Measurements from ENCODE around the gene NEUROD2.
"Not testable (repeated sequence)": the region's sequence is repeated elsewhere in the genome, so short reads cannot be mapped to it uniquely, and the experiment has no call there.

NEUROD2 gene

GRCh38 chr17:39601758-39602532 is 5.8 kb downstream of the NEUROD2 start:
- no peak for DNase-seq

- no peak for DNase-seq
These were observed 6.6 kb downstream of the NEUROD2 start for GRCh38 chr17:39600997-39601597.

GRCh38 chr17:39600288-39600996 is 7.3 kb downstream of the NEUROD2 start:
- DNase-seq = no peak

DNA sequence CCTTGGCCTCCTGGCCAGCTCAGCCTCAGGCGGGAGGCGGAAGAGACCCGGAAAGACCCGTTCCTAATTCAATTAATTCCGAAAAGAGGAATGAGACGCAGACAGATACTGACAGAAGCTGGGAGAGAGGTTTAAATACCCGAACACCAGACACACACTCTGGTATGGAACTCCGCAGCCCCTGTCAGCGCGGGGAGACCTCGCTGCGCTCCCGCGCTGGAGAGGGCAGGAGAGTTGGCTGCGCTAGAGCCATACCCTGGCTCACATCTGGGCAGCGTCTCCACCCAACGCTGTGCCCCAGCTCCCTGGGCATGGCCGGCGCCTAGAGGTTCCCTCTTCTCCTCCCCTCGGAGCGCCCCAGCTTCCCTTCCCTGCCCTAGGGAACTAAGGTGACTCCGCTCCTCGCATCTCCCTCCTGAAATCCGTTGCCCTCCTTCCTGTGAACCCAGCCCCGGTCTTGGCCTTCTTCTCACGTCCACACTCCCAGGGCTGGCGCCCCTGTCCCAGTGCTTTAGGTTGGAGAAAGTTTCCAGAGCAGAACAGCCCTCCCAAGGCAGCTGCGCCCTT is 8.0 kb downstream of the NEUROD2 start:
- DNase-seq = no peak

DNA sequence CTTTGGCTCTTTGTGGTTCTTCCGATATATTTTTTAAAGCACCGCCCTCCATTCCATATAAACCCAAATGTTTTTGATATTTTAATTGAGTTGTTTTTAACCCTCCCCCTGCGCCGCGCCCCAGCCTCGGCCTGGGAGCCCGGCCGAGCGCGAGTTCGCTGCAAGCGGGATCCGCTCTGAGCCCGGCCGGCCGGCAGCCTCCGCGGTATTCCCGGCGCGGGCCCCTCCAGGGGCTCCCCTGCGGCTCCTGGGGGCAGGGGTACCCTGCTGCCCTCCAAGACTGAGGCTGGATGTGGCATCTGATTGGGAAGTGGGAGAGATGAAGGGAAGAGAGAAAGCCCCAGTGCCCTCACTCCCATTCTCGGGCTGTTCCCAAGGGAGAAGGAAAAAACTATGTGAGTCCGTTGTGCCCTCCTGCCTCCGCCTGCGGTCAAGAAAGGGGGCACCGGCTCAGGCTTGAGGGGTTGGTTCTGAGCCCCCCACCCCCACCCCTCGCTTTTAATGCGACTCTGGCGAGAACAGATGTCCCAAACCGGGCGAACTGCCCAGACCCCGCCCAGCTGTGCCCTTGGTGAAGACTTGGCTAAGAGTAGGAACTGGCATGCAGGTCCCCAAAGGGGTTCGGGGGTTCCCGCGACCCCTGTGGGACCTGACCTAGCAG is 8.6 kb downstream of the NEUROD2 start:
- DNase-seq = no peak

- DNase-seq = no peak
These were observed 9.1 kb downstream of the NEUROD2 start for GRCh38 chr17:39598630-39599003.

DNA sequence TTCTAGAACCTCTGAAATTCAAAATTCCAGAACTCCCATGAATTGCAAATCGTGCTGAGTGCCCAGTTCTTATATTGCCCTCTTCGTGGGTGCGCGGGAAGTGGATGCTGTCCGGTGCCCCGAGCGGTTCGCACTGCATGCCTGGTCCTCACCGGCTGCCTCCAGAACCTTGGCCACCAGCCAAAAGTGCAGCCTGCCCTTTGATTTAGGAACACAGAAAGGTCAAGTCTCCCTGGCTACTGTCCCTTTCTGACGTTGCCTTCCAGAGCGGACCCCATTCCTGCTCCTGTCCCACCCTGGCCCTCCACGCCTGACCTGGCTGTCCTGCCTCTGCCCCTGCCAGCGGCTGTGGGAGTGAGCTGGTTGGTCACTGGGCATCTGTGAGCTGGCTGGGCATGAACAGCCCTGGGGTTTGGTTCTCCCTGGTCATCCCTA is 9.7 kb downstream of the NEUROD2 start:
- DNase-seq = no peak

- DNase-seq = no peak
These were observed 10.2 kb downstream of the NEUROD2 start for GRCh38 chr17:39597372-39598046.

- no peak for DNase-seq
These were observed 11.0 kb downstream of the NEUROD2 start for GRCh38 chr17:39596543-39597267.

- DNase-seq = no peak
These were observed 11.7 kb downstream of the NEUROD2 start for GRCh38 chr17:39595928-39596510.

GRCh38 chr17:39595294-39595693 is 12.4 kb downstream of the NEUROD2 start:
- no peak for DNase-seq

DNA sequence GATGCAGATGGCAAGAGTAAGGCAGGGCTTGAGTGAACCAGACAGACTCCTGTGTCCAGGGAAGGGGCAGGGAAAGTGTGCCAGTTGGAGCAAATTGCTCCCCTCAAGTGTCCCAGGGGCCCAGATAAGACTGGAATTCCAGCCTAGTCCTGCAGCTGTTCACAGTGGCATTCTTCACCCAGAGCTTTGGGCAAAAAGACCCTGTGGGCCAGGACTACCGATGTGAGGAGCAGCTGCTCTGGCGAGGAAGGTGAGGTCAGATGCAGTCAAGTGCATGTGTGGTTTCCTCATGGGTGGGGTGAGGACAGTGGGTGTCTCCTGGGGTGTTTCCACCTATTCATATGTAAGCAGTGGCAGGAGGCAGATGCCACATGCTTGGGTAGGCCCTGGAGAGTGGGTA is 14.3 kb downstream of the NEUROD2 start:
- no peak for DNase-seq

GRCh38 chr17:39591958-39592954 is 15.5 kb downstream of the NEUROD2 start:
- peak in 1 of 2 donors; percentile 45 for DNase-seq

GRCh38 chr17:39590180-39590579 is 17.5 kb downstream of the NEUROD2 start:
- not testable (repeated sequence) for DNase-seq

- DNase-seq = no peak
These were observed 25.1 kb downstream of the NEUROD2 start for GRCh38 chr17:39582658-39583057.

DNA sequence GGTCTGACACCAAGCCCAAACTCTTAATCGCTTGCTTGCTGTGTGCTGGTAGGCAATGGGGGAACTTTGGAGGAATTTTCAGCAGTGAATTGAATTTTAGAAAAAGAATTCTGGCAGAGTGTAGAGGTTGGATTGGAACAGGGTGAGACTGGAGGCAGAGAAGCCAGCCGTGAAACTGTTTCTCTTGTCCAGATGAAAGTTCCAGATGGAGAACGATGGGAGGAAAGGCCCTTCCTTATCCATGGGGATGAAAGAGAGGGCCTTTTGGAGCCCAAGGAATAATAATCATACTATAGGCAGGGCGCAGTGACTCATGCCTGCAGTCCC is 26.0 kb downstream of the NEUROD2 start:
- no peak for DNase-seq

GRCh38 chr17:39581071-39581758 is 26.5 kb downstream of the NEUROD2 start:
- no peak for DNase-seq

- DNase-seq = no peak
These were observed 27.6 kb downstream of the NEUROD2 start for GRCh38 chr17:39580082-39580468.

GRCh38 chr17:39579318-39580081 is 28.2 kb downstream of the NEUROD2 start:
- DNase-seq = no peak
